Amniotic stem cell (primary cell): ENCODE data around the gene NRG2.

ENCODE experiments used
- DNase-seq: peaks from one replicate; lab custom pipeline; 2025; lab: John Stamatoyannopoulos, UW

The NRG2 gene

DNA sequence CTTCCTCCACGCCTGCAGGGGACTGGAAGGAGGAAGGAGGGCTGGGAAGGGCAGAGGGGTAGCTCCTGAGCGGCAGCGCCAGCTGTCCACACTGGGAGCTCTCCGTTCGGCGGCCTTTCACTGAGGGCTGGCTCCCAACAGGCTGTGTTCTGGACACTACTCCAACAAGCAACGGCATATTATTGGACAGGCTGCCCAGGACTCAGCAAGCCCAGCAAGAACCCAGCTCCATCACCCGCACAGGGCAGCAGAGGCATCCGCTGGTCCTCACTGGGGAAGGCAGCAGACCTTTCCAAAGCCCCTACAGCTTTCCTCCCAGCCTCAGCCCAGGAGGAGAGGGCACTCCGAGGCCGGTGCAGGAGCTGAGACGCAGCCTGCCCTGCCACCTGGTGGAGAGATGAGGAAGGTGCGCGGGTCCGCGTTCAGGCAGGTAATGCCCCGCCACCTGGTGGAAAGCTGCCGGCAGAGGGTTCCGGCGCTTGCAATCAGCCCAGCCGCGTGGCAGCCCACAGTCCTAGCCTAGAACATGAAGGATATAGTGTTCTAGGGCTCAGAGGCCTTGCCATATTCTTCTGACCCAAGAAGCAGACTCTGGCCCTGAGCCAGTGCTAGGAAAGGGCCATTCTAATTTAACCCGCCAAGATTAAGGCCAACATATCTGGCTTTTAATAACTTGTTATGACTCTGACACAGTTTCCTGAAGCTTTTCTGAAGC, 74.4 kb downstream of the NRG2 start:
- DNase-seq = peak; percentile 36

DNA sequence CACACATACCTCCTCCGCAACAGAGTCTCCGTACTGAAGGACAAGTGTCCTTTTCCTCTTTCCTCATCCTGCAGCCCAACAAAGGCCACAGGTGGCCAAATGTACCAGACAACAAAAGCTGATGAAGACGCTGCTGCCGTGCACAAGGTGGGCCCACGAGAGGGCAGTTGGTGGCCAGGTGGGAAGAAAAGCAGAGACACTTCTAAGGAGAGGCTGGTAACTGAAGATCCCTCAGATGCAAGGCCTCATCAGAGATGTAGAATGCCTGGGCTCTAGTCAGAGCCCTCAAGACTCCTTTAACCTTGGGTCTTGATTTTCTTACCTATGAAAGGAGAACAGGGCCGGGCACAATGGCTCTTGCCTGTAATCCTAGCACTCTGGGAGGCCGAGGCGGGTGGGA, 75.7 kb downstream of the NRG2 start:
- DNase-seq = no peak

DNA sequence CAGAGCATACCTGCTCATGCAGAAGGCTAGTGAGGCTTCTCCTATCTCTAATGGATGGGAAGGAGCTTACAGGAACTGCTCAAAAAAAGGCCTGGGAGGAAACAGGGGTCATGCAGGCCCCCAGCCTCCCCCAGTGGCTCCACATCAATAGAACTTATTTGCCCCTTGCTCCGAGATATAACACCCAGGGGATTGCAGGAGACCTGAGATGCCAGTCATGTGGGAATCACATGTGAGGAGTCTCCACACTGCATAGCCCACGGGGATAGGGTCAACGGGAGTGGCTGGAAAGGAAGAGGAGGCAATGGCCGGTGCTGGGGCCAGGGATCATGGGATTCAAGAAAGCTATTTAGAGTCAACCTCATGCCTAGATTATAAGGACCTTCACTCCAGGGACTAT, 76.2 kb downstream of the NRG2 start:
- DNase-seq = no peak

DNA sequence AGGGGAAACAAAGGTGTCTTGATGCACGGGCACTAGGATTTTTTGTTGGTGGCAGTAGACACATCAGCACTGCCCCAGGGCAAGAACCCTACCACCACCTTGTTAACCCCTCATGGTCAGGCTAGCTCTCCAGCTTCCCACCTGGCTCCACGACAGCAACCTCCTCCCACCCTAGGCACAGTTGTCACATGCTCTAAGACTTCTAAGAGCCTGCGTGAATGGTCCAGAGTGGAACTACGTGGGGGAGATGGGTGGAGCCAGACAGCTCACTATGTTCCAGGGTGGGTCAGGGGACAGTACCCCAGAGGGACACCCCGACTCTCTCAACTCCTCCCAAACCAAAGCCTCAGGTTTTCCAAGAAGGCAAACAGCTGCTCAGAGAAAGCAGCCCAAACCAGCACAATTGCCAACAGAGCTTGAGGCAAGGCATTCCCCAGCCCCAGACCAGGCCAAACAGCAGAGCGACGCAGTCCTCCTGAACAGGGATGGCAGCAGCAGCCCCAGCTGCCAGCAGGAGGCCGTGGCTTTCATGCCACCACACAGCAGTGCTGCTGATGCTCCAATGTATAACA, 78.0 kb downstream of the NRG2 start:
- DNase-seq = no peak

DNA sequence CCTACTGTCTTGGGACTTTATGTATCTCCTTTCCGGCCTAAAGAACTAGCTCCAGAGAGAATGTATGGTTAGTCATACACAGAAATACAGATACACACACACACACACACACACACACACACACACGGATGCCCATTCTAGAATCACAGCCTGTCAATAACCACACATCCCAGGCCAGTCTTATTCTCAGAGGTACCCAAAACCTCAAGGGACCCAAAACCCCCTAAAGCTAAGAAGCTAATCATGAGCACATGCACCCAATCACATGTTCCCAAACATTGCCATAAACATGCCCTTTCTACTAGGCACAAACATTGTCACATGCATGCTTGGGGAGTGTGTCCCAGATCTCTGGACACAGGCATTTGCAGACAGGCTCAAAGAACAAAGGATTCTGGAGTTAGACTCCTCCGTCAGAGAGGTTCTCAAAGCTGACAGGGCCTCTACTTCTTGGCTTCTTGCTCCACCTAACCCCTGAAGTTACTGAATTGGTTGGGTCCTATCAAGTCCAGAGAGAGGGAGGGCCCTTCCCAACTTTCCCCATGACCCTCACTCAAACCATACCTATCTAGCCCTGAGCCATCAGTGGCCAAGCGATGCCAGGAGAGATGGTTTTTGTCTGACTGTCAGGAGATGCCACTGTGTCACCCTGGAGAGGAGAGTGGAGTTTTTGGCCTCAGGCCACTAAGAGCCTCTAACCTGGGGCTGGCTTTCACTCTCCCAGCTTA, 78.7 kb downstream of the NRG2 start:
- no peak for DNase-seq

DNA sequence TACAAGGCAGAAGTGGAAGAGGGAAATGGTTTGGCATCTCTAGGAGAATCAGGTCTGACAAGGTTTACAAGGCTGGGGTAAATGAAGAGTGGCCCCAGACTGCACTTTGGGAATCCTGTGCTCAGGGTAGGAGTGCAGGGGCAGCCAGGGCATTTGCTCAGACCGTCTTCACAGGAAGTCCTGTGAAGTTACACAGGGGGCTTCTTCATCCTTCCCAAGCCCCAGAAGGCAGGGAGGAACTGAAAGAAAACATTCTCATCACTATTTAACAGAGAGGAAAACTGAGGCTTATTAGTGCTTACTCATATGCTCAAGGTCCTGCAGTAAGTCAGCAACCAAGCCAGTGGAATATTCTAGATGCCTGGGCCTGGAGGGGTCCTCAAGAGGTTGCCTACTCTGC, 80.7 kb downstream of the NRG2 start:
- DNase-seq = no peak

DNA sequence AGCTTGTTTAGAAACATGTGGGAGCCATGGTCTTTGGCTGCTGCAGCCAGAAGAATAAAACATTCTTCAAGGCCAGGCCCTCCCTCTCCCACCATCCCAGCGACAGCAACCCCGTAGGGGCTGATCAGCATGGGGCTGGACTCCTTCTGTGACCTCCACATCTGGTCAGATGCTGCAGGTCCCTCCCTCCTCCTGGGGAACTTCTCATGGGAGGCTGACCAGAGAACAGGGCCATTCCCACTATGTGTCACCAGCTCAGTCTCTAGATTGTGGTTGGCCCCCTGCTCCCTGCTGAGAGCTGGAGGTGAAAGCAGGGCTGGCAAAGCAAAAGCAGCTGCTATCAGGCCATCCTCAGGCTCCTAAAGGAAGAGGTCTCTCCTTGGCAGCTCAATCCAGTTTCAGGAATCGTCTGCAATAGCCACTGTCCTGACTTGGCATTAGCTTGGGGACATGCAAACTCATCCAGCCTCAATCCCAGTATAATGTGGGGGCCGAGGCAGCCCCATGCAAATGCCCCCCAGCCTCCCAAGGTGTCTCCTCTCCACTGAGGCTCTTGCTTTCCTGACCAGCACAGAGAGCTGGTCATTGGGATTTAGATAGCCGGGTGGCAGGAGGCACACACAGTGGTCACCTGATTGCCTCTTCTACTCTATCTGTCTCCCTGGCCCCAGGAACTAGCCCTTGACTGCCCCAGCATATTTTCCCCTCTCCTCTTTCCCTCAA, 81.5 kb downstream of the NRG2 start:
- DNase-seq = no peak

DNA sequence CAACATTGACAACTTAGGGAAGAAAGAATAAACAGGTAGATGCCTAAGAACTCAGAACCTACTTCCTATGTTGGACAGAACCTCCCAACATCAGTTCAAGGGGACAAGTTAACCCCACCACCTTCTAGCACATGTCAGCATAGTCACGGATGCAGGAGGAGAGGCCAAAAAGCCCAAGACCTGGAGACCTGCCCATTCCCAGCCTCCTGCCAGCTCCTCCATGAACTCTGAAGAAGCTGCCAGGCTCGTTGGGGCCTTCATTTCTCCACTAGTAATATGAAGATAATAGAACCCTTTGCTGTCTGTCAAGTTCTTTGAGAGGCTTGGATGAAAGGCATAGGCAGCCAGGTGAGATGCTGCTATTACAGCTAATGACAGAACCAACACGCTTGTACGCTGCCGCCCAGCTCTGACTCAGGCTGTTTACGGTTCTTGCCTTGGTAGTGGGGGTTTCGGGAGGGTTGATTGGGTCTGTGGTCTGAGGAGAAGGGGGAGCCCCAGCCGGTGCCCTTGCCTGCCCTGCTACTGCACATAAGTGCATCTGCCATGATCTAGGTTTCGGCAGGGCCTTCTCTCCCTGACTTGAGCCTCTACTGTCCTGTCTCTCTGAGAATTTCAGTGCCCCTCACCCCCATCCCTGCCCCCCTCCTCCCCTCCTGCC, 82.2 kb downstream of the NRG2 start:
- DNase-seq = no peak

DNA sequence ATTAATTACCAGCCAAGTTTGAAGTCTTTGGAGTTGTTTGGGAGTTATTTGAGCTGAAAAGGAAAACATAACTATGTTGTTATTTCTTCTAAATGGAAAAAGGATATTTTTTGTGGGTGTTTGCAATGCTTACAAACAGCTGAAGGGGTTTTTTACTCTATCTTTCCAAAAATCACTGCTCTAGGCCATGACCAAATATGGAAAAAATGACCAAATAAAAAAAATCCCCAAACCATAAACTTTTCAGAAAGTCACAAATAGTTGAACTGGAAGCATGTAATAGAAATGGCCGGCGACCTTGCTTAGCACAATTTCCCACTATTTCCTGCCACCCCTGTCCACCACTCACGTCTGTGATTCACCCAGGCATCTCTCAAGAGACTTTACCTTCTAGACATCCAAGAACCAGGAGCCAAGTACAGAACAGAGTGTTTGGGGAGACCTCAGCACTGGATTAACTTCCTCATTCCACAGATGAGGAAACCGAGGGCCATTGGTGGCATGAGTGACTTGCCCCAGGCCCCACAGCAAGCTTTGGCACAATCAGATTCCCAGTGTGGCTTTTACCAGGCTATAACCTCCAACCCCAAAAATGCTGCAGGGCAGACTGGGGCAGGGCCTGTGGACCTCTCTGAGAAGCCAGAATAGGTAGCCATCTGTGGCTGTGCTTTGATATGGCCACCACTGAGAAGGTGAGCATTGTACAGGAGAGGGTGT, 84.5 kb downstream of the NRG2 start:
- DNase-seq = no peak

DNA sequence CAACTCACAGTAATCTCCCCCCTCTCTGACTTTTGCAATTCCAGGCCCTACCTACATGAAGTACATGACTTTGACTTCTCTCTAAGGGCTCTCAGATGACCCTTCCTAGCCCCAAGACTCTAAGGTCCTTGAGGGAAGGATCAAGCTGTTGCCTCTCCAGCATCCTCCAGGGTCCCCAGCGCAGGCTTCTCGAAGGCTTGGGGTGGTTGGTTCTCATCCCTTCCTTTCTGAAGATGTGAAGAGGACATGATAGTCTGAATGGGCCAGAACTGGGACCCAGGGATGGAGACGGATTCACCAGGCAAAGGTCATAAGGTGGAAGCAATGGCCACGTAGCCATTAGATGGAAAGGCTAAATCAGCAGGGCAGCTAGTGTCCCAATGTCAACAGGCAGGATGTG, 86.8 kb downstream of the NRG2 start:
- DNase-seq = no peak

DNA sequence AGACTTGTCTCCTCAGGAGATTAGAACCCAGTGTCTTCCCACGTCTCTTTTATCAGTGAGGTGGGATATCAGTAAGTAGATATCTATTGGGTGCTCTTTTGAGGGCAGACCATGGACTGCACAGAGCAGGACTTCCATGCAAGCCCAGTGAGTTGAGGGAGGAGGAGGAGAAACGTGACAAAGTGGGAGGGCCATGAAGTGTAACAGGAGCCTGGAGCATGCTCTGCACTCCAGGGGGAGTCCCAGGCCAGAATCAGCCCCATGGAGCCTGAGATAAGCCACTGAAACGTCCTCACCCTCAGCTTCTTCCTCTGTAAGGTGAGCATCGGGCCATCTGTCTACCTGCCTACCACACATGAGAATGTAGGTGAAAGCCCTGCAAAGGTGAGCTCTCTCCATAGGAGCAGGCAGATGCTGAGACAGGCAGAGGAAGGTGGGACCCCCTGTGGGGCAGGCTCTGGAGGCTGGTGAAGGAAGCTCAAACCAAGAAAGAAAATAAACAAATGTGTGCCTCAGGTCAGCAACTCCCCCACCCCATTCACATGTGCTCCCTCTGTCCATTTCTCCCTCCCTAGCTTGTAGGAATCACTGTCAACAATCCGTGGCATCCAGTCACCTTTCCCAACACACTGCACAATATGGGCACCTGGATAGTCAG, 87.4 kb downstream of the NRG2 start:
- no peak for DNase-seq

DNA sequence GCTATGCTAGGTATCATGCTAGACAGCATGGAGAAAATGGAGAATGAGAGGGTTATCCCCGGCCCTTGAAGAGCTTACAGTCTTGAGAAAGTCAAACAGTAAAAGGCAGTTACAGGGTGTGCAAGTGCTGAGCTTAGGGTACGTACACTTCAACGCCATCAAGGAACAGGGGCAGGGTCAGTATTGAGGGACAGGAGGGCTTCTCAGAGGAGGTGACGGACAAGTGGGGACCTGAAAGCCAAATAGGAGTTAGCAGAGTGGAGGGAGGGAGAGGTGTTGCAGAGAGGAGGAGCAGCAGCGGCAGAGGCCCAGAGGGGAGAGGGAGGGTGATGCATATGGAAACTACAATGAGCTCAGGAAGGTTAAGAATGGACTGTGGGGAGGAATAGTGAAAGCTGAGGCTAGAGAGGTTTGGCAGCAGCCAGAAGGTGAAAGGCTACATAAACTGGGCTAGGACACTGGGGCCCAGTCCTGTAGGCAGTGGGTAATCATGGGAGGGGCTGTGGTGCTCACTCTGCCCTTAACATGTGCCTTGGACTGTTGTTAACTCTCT, 88.0 kb downstream of the NRG2 start:
- no peak for DNase-seq

DNA sequence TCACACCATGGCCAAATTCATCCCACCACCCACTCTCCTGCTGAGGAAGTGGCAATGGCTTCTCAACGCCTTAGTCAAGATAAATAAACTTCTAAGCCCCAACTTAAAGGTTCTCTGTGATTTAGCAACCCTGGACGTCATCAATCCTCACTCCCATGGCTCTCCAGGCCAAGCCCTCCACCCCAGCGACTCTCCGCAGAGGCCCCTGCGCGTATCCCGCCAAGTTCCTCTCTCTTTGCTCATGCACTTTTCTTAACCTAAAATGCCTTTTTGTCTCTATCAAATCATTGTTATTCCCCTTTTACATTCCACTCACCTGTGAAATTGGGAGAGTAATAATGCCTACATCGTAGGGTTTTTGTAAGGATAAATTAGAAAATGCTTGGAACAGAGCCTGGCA, 88.6 kb downstream of the NRG2 start:
- no peak for DNase-seq

DNA sequence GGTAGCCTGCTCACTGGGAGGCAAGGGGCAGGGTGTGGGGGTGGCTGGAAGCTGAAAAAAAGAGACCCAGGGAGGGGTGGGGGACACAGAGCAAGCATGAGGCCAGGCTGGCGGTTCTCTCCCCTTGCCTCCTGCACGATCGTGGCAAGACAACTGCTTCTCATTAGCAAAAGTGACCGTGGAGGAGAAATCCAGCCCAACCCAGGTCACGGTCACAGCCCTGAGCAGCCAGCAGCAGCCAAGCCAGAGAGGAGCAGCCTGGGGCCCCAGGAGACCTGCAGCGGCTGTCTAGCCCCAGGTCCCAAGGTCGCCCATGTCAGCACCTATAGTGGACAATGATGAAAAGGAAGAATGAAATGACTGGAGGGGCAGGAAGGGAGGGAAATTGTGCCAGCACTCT, 89.1 kb downstream of the NRG2 start:
- no peak for DNase-seq

DNA sequence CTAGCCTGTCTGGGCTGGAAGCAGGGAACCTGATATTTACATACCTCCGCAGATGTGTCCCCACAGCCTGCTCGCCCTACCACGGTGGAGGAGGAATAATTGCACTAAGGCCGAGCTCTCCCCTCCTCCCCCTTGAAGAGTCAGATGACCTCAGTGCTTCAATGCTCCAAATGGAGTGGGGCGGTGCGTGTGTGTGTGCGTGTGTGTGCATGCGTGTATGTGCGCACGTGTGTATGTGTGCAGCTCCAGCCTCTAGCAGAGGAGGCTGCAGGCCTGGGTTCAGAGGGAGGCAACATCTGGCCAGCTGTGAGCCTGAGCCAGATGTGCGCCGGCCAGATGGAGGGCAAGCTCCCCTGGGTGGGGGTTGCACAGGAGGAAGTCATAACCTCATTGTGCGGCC, 90.5 kb downstream of the NRG2 start:
- no peak for DNase-seq

DNA sequence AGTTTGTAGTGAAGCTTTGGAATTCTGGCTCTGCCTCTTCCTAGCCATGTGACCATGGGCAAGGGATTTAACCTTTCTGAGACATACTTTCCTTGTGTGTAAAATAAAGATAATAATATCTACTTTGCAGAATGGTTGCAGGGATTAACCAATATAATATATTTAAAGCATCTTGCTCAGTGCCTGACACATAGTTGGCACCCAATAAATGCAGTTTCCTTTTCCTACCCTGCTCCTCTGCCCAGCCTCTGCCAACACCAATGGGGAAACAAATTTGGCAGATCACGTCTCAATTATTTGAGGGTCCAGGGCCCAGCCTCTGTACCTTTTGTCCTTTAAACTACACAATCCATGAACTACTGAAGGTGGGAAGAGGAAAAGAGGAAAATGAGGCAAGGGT, 91.1 kb downstream of the NRG2 start:
- DNase-seq = no peak

DNA sequence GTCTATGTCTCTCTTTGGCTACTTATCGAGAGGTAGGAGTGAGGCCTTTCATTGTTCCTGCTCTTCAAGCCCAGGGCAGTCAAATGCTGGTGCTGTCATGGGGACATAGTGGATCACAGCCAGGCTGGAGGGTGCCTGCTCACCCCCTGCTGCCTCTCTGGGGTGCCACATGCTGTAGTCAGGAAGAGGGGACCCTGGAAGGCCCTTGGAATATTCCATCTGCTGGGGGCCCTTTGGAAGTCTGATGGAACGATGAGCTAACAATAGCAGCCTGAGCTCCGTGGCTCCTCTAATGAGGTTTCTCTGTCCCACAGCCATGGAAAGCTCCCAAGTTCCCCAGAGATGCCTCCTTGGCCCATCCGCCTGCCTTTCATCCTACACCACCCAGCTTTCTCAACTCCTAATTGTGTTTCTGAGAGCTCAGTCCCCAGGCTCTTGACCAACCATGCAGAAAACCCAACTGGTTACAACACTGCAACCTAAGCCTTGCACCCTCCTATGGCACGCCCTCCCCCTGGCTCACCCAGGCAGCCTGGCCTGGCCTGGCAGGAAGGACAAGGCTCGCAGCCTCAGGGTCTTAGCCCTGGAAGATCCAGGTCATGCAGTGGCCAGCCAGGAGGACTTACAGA, 91.7 kb downstream of the NRG2 start:
- no peak for DNase-seq

DNA sequence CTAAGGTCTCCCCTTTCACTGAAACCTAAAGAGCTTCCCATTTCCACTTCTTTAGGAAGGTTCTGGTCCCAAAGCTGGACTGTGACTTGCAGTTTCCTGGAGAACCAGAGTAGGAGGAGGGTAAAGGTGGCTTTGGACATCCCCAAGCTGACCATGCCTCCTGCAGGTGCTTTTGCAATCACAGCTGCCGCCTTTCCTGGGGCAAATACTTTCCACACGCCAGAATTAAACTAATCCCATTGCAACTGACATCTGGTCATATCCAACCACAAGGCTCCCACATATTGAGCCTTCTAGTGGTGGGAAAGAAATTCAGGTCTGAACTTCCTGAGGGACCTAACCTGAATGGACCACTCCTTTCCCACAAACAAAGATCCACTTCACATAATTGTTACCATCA, 92.7 kb downstream of the NRG2 start:
- no peak for DNase-seq

DNA sequence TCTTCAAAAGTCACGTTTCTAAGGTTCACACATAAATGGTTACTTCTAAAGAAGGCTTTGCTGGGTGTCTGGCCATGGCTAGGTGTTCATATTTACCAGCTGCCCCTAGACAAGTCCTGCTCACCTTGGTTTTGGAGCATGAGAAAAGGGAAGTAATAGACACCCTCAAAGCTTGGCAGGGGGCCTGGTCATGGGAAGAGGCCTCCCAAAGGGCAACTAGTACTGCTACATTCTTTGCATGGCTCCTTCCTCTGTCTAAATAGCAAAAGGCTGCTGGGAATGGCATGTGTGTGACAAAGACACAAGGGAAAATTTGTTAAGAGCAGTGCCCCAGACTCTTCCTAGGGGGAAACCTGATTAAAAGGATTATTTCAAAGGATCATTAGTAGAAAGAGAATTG, 93.4 kb downstream of the NRG2 start:
- no peak for DNase-seq

DNA sequence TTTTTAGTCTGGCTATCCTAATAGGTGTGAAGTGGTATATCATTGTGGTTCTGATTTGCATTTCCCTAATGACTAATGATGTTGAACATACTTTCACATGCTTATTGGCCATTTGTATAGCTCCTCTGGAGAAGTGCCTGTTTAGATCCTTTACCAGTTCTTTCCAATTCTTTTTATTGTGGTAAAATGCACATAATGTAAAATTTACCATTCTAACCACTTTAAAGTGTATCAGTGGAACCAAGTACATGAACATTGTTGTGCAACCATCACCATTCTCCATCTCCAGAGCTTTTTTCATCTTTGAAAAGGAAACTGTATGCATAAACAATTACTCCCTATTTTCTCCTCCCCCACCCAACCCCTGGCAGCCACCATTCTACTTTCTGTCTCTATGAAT, 95.4 kb downstream of the NRG2 start:
- DNase-seq = no peak
